Stimulated activated CD8-positive, alpha-beta memory T cell treated with anti-CD3 and anti-CD28 coated beads, Interleukin-2, amount 100 ng/mL, for 48 hours (primary cell): ENCODE data around the gene CHCHD3.
"Not testable (repeated sequence)": the region's sequence is repeated elsewhere in the genome, so short reads cannot be mapped to it uniquely, and the experiment has no call there.

Experiments
- DNase-seq, 2 donors: peaks; one replicate each; pipeline ENCODE4 v3.0.0-alpha.2; 2020; ENCODE audit warnings: low read depth in 2 of 2

Gene CHCHD3

GRCh38 chr7:132953468-132953867, 128.4 kb downstream of the CHCHD3 start:
- no peak for DNase-seq

- no peak for DNase-seq
These were observed 131.2 kb downstream of the CHCHD3 start for GRCh38 chr7:132950725-132951124.

- DNase-seq: no peak
These were observed 134.9 kb downstream of the CHCHD3 start for GRCh38 chr7:132947011-132947410.

GRCh38 chr7:132944774-132945173, 137.1 kb downstream of the CHCHD3 start:
- no peak for DNase-seq

- DNase-seq: no peak
These were observed 138.2 kb downstream of the CHCHD3 start for GRCh38 chr7:132943645-132944044.

- DNase-seq: no peak
These were observed 139.2 kb downstream of the CHCHD3 start for GRCh38 chr7:132942701-132943100.

GRCh38 chr7:132941905-132942304, 140.0 kb downstream of the CHCHD3 start:
- no peak for DNase-seq

GRCh38 chr7:132941428-132941827, 140.5 kb downstream of the CHCHD3 start:
- DNase-seq: no peak

- DNase-seq: no peak
These were observed 141.8 kb downstream of the CHCHD3 start for GRCh38 chr7:132940084-132940483.

GRCh38 chr7:132939495-132939894, 142.4 kb downstream of the CHCHD3 start:
- no peak for DNase-seq

- no peak for DNase-seq
These were observed 144.6 kb downstream of the CHCHD3 start for GRCh38 chr7:132937286-132937685.

- DNase-seq: no peak
These were observed 146.3 kb downstream of the CHCHD3 start for GRCh38 chr7:132935608-132936007.

- DNase-seq: no peak
These were observed 147.9 kb downstream of the CHCHD3 start for GRCh38 chr7:132934017-132934416.

- no peak for DNase-seq
These were observed 148.8 kb downstream of the CHCHD3 start for GRCh38 chr7:132933072-132933458.

GRCh38 chr7:132932296-132933071, 149.4 kb downstream of the CHCHD3 start:
- no peak for DNase-seq

- no peak for DNase-seq
These were observed 151.0 kb downstream of the CHCHD3 start for GRCh38 chr7:132930881-132931280.

GRCh38 chr7:132929944-132930343, 151.9 kb downstream of the CHCHD3 start:
- DNase-seq: not testable (repeated sequence)

GRCh38 chr7:132919771-132920170, 162.1 kb downstream of the CHCHD3 start:
- DNase-seq: no peak

GRCh38 chr7:132915647-132916046, 166.2 kb downstream of the CHCHD3 start:
- DNase-seq: no peak

- DNase-seq: no peak
These were observed 171.2 kb downstream of the CHCHD3 start for GRCh38 chr7:132910657-132911056.

GRCh38 chr7:132907380-132907940, 174.4 kb downstream of the CHCHD3 start:
- DNase-seq: no peak

GRCh38 chr7:132906193-132906835, 175.6 kb downstream of the CHCHD3 start:
- no peak for DNase-seq

- DNase-seq: not testable (repeated sequence)
These were observed 176.8 kb downstream of the CHCHD3 start for GRCh38 chr7:132905136-132905535.
